ENCODE data around the gene ADAMTS2.

- TF ChIP-seq CTCF (conservative IDR thresholded peaks at IDR 0.05; ENCODE audit: low read depth in 2 of 2) (no peak), POLR2AphosphoS5 (IDR thresholded peaks at IDR 0.05; ENCODE audit: low read depth) (no peak), REST (IDR thresholded peaks at IDR 0.05; ENCODE audit: unreplicated experiment) (no peak), EZH2phosphoT487 (IDR thresholded peaks at IDR 0.05; ENCODE audit: unreplicated experiment) (no peak), EZH2 (IDR thresholded peaks at IDR 0.05; ENCODE audit: low read depth, unreplicated experiment) (no peak), CREB1 (CRISPR knock-in tag; IDR thresholded peaks at IDR 0.05; ENCODE audit: low read depth) (no peak), JUNB (IDR thresholded peaks at IDR 0.05; ENCODE audit: unreplicated experiment) (no peak), NANOG (IDR thresholded peaks at IDR 0.05; ENCODE audit: borderline replicate concordance) (no peak)
Measured at GRCh38 chr5:179267671-179268083, 77.6 kb downstream of the ADAMTS2 start.

Measured in GM23338 (cell line).